ENCODE data around the gene GBP3. TPM values are rescaled to one million over a fixed set of nuclear protein-coding genes. Genes with fewer than 3 reads are reported as not detected.

GBP3 gene, protein sequence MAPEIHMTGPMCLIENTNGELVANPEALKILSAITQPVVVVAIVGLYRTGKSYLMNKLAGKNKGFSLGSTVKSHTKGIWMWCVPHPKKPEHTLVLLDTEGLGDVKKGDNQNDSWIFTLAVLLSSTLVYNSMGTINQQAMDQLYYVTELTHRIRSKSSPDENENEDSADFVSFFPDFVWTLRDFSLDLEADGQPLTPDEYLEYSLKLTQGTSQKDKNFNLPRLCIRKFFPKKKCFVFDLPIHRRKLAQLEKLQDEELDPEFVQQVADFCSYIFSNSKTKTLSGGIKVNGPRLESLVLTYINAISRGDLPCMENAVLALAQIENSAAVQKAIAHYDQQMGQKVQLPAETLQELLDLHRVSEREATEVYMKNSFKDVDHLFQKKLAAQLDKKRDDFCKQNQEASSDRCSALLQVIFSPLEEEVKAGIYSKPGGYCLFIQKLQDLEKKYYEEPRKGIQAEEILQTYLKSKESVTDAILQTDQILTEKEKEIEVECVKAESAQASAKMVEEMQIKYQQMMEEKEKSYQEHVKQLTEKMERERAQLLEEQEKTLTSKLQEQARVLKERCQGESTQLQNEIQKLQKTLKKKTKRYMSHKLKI
- 0.38 and 0.54 TPM in 2 replicates for polyA plus RNA-seq (2013)

DNA sequence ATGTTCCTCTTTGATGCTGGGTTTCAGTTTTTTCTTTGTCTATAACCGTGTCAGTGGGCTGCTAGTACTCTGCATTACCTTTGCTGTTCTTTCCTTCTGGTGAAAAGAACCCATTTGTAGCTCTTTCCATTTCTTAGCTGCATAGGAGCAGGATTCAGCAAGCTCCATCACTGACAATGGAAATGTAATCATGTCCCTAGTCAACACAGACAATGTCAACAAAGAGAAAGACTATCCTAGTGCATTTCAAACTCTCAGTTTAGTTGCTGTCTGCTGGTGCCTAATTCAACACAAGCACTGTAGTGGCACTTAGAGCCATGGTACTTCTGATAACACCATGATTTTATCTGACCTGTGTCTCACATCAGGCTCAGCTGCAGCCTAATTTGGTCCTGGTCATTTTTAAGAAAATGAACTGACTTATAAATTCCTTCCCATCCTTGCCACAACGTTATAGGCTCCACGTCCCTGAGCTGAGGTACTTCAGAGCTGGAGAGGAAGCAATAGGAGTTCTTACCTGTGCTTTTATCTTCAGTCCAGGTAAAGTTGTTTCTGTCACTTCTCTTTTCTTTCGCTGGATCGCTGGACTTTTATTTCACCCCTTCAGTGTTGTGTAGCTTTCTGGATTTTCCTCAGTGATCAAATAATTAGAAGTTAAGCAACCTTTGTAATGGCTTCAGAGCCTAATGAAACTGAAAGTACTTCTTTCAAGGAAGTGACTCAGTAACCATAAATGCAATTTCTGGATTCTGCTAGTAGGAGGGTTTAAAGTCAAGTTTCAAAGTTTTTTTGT lies at the start of gene GBP3:
TSS of gene GBP3 (minus strand) at position 700 of the 793 bp plus-strand sequence. CDS start 2,145 bp downstream, outside the sequence.
- no peak within 1 kb of the TSS for H4K91ac ChIP-seq (ENCODE audit: low read depth, low read length)
- H2BK5ac ChIP-seq (ENCODE audit: low read depth, low read length, poor library complexity): peak within 1 kb of the TSS; percentile 58
- H2BK120ac ChIP-seq (ENCODE audit: insufficient read depth, low read length, poor library complexity): no peak within 1 kb of the TSS
- WGBS (ENCODE audit: extremely low coverage, insufficient coverage, insufficient read length): no CpG with 5 or more reads among the region's 5 CpGs
- H3K27me3 ChIP-seq (ENCODE audit: insufficient read depth, low read length): no peaks in the 10 kb centered on the region
- no peaks in the 10 kb centered on the region for H3K9me3 ChIP-seq (ENCODE audit: insufficient read depth, low read depth, low read length)
- H3K79me1 ChIP-seq (ENCODE audit: low read length): no peaks in the 10 kb centered on the region
- no peaks in the 10 kb centered on the region for H3K79me2 ChIP-seq (ENCODE audit: control insufficient read depth, insufficient read depth, low read length, poor library complexity)
- no peak within 1 kb of the TSS for H3K27ac ChIP-seq (ENCODE audit: low read depth, low read length)
- peaks cover 6% of the 10 kb centered on the region in 2 experiments for H3K4me1 ChIP-seq (ENCODE audit: control insufficient read depth in 1 of 2, insufficient read depth in 2 of 2, low read length in 2 of 2)
- H3K18ac ChIP-seq (ENCODE audit: low read length): peak within 1 kb of the TSS; percentile 78
- DNase-seq: peak in 1 of 2 donors; percentile 64
- peak within 1 kb of the TSS; percentile 95 for H2BK12ac ChIP-seq (ENCODE audit: low read length)
- no peaks in the 10 kb centered on the region for H3K36me3 ChIP-seq (ENCODE audit: control insufficient read depth in 1 of 2, insufficient read depth in 2 of 2, low read length in 2 of 2)
- H3K4me2 ChIP-seq (ENCODE audit: low read length): peak within 1 kb of the TSS; percentile 37
- no peak within 1 kb of the TSS for H4K12ac ChIP-seq (ENCODE audit: low read depth, low read length)
- H3K9ac ChIP-seq (ENCODE audit: low read length): no peak within 1 kb of the TSS
- peak within 1 kb of the TSS; percentile 78 for H3K14ac ChIP-seq (ENCODE audit: low read length)
- H3K4me3 ChIP-seq (ENCODE audit: low read depth, low read length): no peak within 1 kb of the TSS
- H2AFZ ChIP-seq (ENCODE audit: insufficient read depth, low read length, poor library complexity): peak within 1 kb of the TSS; percentile 74
- no peak within 1 kb of the TSS for H3K23ac ChIP-seq (ENCODE audit: low read length)
- no peak within 1 kb of the TSS for H3K4ac ChIP-seq (ENCODE audit: low read depth, low read length)
- no peak within 1 kb of the TSS for H4K8ac ChIP-seq (ENCODE audit: low read depth, low read length)
- no peak within 1 kb of the TSS for H2AK5ac ChIP-seq (ENCODE audit: low read length)

DNA sequence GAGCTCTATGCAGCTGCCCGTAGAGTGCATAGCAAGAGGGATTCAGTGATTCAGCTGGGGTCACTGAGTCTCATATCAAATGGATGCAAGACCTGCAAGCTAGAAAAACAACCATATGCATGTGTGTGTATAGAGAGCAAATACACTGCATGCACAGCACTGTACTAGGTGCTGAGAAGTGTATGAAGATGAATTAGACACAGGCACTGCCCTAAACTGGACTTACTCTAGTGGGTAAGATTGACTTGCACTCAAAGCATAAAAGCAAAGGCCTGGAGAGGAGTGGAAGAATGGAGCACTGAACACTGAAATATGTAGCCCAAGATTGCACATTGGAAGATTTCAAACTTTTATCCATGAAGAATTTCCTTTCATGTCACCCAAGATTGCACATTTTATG lies 47.8 kb upstream of the GBP3 start:
- no peak overlapping the region for H3K9ac ChIP-seq (ENCODE audit: low read length)
- H3K27ac ChIP-seq (ENCODE audit: low read depth, low read length): no peak overlapping the region
- H3K4me3 ChIP-seq (ENCODE audit: low read depth, low read length): no peak overlapping the region
- no peak overlapping the region for H3K4ac ChIP-seq (ENCODE audit: low read depth, low read length)
- H3K79me1 ChIP-seq (ENCODE audit: low read length): no peaks in the 10 kb centered on the region
- H3K79me2 ChIP-seq (ENCODE audit: control insufficient read depth, insufficient read depth, low read length, poor library complexity): no peaks in the 10 kb centered on the region
- no CpG with 5 or more reads among the region's 1 CpG for WGBS (ENCODE audit: extremely low coverage, insufficient coverage, insufficient read length)
- no peak overlapping the region for H2AK5ac ChIP-seq (ENCODE audit: low read length)
- no peaks in the 10 kb centered on the region for H3K27me3 ChIP-seq (ENCODE audit: insufficient read depth, low read length)
- H3K18ac ChIP-seq (ENCODE audit: low read length): no peak overlapping the region
- H3K36me3 ChIP-seq (ENCODE audit: control insufficient read depth in 1 of 2, insufficient read depth in 2 of 2, low read length in 2 of 2): no peaks in the 10 kb centered on the region
- H4K8ac ChIP-seq (ENCODE audit: low read depth, low read length): no peak overlapping the region
- H2AFZ ChIP-seq (ENCODE audit: insufficient read depth, low read length, poor library complexity): no peak overlapping the region
- no peak overlapping the region for H2BK120ac ChIP-seq (ENCODE audit: insufficient read depth, low read length, poor library complexity)
- DNase-seq: no peak
- H3K9me3 ChIP-seq (ENCODE audit: insufficient read depth, low read depth, low read length): no peaks in the 10 kb centered on the region
- no peak overlapping the region for H2BK5ac ChIP-seq (ENCODE audit: low read depth, low read length, poor library complexity)
- H3K4me2 ChIP-seq (ENCODE audit: low read length): no peak overlapping the region
- H3K23ac ChIP-seq (ENCODE audit: low read length): no peak overlapping the region
- no peak overlapping the region for H4K91ac ChIP-seq (ENCODE audit: low read depth, low read length)
- H2BK12ac ChIP-seq (ENCODE audit: low read length): no peak overlapping the region
- peaks cover 0 to 2% of the 10 kb centered on the region in 2 experiments for H3K4me1 ChIP-seq (ENCODE audit: control insufficient read depth in 1 of 2, insufficient read depth in 2 of 2, low read length in 2 of 2)
- no peak overlapping the region for H3K14ac ChIP-seq (ENCODE audit: low read length)
- H4K12ac ChIP-seq (ENCODE audit: low read depth, low read length): no peak overlapping the region

DNA sequence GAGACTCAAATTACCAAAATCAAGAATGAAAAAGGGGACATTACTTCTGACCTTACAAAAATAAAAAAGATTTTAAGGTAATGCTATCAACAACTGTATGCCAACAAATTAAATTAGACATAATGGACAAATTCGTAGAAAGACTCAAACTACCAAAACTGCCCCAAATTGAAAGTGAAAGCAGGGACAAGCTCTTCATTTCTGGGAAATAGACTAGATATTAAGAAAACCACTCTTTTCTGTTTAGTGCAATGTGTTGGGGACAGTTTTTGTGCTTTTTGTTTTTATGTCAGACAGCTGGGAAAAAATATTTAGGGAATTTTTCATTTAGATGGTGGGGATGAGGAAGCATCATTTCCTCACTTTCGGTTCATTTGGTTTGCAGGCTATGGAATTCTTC lies 47.3 kb upstream of the GBP3 start:
- no peaks in the 10 kb centered on the region for H3K27me3 ChIP-seq (ENCODE audit: insufficient read depth, low read length)
- peaks cover 0 to 2% of the 10 kb centered on the region in 2 experiments for H3K4me1 ChIP-seq (ENCODE audit: control insufficient read depth in 1 of 2, insufficient read depth in 2 of 2, low read length in 2 of 2)
- no peak overlapping the region for H3K4me3 ChIP-seq (ENCODE audit: low read depth, low read length)
- WGBS (ENCODE audit: extremely low coverage, insufficient coverage, insufficient read length): no CpG with 5 or more reads among the region's 2 CpGs
- no peaks in the 10 kb centered on the region for H3K36me3 ChIP-seq (ENCODE audit: control insufficient read depth in 1 of 2, insufficient read depth in 2 of 2, low read length in 2 of 2)
- no peak overlapping the region for H2BK120ac ChIP-seq (ENCODE audit: insufficient read depth, low read length, poor library complexity)
- H4K12ac ChIP-seq (ENCODE audit: low read depth, low read length): no peak overlapping the region
- no peak overlapping the region for H3K23ac ChIP-seq (ENCODE audit: low read length)
- no peak overlapping the region for H4K8ac ChIP-seq (ENCODE audit: low read depth, low read length)
- H3K79me1 ChIP-seq (ENCODE audit: low read length): no peaks in the 10 kb centered on the region
- no peak overlapping the region for H2BK12ac ChIP-seq (ENCODE audit: low read length)
- no peak overlapping the region for H3K4me2 ChIP-seq (ENCODE audit: low read length)
- H4K91ac ChIP-seq (ENCODE audit: low read depth, low read length): no peak overlapping the region
- H3K18ac ChIP-seq (ENCODE audit: low read length): no peak overlapping the region
- H3K4ac ChIP-seq (ENCODE audit: low read depth, low read length): no peak overlapping the region
- no peak overlapping the region for H3K9ac ChIP-seq (ENCODE audit: low read length)
- no peak overlapping the region for H2AFZ ChIP-seq (ENCODE audit: insufficient read depth, low read length, poor library complexity)
- no peak overlapping the region for H3K14ac ChIP-seq (ENCODE audit: low read length)
- no peak for DNase-seq
- no peak overlapping the region for H2BK5ac ChIP-seq (ENCODE audit: low read depth, low read length, poor library complexity)
- no peaks in the 10 kb centered on the region for H3K9me3 ChIP-seq (ENCODE audit: insufficient read depth, low read depth, low read length)
- H2AK5ac ChIP-seq (ENCODE audit: low read length): no peak overlapping the region
- no peak overlapping the region for H3K27ac ChIP-seq (ENCODE audit: low read depth, low read length)
- no peaks in the 10 kb centered on the region for H3K79me2 ChIP-seq (ENCODE audit: control insufficient read depth, insufficient read depth, low read length, poor library complexity)

DNA sequence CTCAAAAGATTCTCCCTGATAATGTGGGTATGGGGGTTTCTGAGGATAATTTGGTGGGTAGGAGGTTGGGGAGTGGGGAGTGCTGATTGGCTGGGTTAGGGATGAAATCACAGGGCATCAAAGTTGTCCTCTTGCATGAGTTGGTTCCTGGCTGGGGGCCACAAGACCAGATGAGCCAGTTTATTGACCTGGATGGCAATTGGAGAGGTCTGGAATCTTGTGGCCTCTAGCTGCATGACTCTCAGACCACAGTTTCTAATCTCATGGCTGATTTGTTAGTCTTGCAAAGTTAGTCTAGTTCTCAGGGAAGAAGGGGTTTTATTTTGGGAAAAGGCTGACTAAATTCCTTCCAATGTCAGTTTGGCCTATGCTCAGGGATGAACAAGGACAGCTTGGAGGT lies 45.6 kb upstream of the GBP3 start:
- no peak overlapping the region for H4K12ac ChIP-seq (ENCODE audit: low read depth, low read length)
- H3K14ac ChIP-seq (ENCODE audit: low read length): no peak overlapping the region
- H2BK5ac ChIP-seq (ENCODE audit: low read depth, low read length, poor library complexity): no peak overlapping the region
- no peak overlapping the region for H3K4me3 ChIP-seq (ENCODE audit: low read depth, low read length)
- H3K79me2 ChIP-seq (ENCODE audit: control insufficient read depth, insufficient read depth, low read length, poor library complexity): no peaks in the 10 kb centered on the region
- H3K36me3 ChIP-seq (ENCODE audit: control insufficient read depth in 1 of 2, insufficient read depth in 2 of 2, low read length in 2 of 2): no peaks in the 10 kb centered on the region
- no peak overlapping the region for H3K4me2 ChIP-seq (ENCODE audit: low read length)
- H3K79me1 ChIP-seq (ENCODE audit: low read length): no peaks in the 10 kb centered on the region
- no peak overlapping the region for H3K4ac ChIP-seq (ENCODE audit: low read depth, low read length)
- H3K23ac ChIP-seq (ENCODE audit: low read length): no peak overlapping the region
- H3K18ac ChIP-seq (ENCODE audit: low read length): no peak overlapping the region
- H4K8ac ChIP-seq (ENCODE audit: low read depth, low read length): no peak overlapping the region
- H2AK5ac ChIP-seq (ENCODE audit: low read length): no peak overlapping the region
- no peak overlapping the region for H2AFZ ChIP-seq (ENCODE audit: insufficient read depth, low read length, poor library complexity)
- H2BK120ac ChIP-seq (ENCODE audit: insufficient read depth, low read length, poor library complexity): no peak overlapping the region
- H3K9me3 ChIP-seq (ENCODE audit: insufficient read depth, low read depth, low read length): no peaks in the 10 kb centered on the region
- no peak overlapping the region for H2BK12ac ChIP-seq (ENCODE audit: low read length)
- peaks cover 0 to 2% of the 10 kb centered on the region in 2 experiments for H3K4me1 ChIP-seq (ENCODE audit: control insufficient read depth in 1 of 2, insufficient read depth in 2 of 2, low read length in 2 of 2)
- no peak for DNase-seq
- no peak overlapping the region for H3K9ac ChIP-seq (ENCODE audit: low read length)
- H4K91ac ChIP-seq (ENCODE audit: low read depth, low read length): no peak overlapping the region
- no peak overlapping the region for H3K27ac ChIP-seq (ENCODE audit: low read depth, low read length)
- no peaks in the 10 kb centered on the region for H3K27me3 ChIP-seq (ENCODE audit: insufficient read depth, low read length)

All from trophoblast cell (in vitro differentiated cells and primary cell).